Measurements from ENCODE around the gene FBXW7. TPM values are rescaled to one million over a fixed set of nuclear protein-coding genes. Genes with fewer than 3 reads are reported as not detected.

FBXW7 gene
- total RNA-seq, 1 donor from 2014 or later: 56.7 TPM

DNA sequence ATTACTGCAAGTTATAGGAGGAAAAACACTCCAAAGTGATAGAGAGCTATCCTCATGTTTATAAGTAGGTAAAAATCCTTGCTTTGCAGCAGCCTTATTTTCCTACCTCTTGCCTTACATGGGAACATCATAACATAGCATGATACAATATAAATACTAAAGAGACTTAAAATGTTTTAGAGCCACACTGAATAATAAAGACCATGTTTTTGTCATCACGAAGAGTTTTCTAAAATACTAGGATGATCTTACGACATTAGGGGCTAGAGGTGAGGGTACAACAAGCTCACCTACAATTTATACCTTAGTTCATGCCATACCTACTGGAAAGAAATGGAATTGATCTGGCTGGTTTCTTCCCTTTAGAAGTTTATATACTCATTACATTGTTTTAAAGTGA lies 184.8 kb downstream of the FBXW7 start:
- DNase-seq: no peak
- TF ChIP-seq, protein P1, sequence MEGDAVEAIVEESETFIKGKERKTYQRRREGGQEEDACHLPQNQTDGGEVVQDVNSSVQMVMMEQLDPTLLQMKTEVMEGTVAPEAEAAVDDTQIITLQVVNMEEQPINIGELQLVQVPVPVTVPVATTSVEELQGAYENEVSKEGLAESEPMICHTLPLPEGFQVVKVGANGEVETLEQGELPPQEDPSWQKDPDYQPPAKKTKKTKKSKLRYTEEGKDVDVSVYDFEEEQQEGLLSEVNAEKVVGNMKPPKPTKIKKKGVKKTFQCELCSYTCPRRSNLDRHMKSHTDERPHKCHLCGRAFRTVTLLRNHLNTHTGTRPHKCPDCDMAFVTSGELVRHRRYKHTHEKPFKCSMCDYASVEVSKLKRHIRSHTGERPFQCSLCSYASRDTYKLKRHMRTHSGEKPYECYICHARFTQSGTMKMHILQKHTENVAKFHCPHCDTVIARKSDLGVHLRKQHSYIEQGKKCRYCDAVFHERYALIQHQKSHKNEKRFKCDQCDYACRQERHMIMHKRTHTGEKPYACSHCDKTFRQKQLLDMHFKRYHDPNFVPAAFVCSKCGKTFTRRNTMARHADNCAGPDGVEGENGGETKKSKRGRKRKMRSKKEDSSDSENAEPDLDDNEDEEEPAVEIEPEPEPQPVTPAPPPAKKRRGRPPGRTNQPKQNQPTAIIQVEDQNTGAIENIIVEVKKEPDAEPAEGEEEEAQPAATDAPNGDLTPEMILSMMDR (IDR thresholded peaks at IDR 0.05; ENCODE audit: borderline replicate concordance): no peak
- H3K4me3 ChIP-seq: peak overlapping the region; percentile 68
- no peaks in the 10 kb centered on the region for H3K9me3 ChIP-seq (replicated peaks)
- peak overlapping the region; percentile 82 for H3K27ac ChIP-seq (replicated peaks)
- H3K27me3 ChIP-seq (ENCODE audit: low read depth): no peaks in the 10 kb centered on the region
- intact Hi-C loops (cut with micrococcal nuclease): no loop called here
- H3K36me3 ChIP-seq: peaks cover 10% of the 10 kb centered on the region
- H3K4me1 ChIP-seq: peaks cover 68% of the 10 kb centered on the region

DNA sequence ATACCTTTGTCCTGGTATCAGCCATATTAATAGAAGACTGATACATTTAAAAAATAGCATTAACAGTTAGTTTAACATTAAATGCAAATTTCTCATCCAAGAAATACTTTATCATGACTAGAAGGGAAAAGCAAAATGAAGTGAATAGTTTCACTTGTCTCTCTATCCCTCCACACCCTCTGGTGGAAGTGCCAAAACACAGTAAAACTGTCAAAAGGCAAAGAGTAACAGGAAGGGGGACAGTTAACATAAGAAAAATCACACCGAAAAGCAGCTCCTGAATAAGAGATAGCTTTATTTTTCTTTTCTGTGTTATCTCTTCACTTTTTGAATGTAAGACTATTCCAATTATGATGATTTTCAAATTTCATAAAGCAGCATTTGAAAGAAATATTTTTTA lies 187.2 kb downstream of the FBXW7 start:
- H3K4me3 ChIP-seq: no peak overlapping the region
- no peak overlapping the region for H3K27ac ChIP-seq (replicated peaks)
- TF ChIP-seq, protein P1 (IDR thresholded peaks at IDR 0.05; ENCODE audit: borderline replicate concordance): peak; percentile 44
- no peak for DNase-seq
- H3K4me1 ChIP-seq: peaks cover 59% of the 10 kb centered on the region
- intact Hi-C loops (cut with micrococcal nuclease): no loop called here
- no peaks in the 10 kb centered on the region for H3K9me3 ChIP-seq (replicated peaks)
- H3K36me3 ChIP-seq: peaks cover 29% of the 10 kb centered on the region
- H3K27me3 ChIP-seq (ENCODE audit: low read depth): no peaks in the 10 kb centered on the region

DNA sequence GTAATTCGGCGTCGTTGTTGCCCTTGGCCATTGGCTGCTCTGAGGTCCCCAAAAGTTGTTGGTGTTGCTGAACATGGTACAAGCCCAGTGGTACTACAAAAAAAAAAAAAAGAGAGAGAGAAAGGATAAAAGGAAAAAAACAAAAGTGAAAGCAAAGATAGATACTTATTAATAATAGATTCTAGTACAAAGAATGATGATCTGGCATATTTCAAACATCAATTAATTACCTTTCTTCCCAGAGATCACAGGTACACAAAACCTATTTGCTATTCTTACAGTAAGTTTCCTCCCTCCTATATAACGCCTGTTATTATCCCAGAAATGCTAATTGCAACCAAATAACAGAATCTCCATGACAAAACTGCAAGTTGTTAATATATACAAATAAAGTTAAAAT lies 188.9 kb downstream of the FBXW7 start:
- intact Hi-C loops (cut with micrococcal nuclease): no loop called here
- TF ChIP-seq, protein P1 (IDR thresholded peaks at IDR 0.05; ENCODE audit: borderline replicate concordance): no peak
- H3K4me1 ChIP-seq: peaks cover 45% of the 10 kb centered on the region

DNA sequence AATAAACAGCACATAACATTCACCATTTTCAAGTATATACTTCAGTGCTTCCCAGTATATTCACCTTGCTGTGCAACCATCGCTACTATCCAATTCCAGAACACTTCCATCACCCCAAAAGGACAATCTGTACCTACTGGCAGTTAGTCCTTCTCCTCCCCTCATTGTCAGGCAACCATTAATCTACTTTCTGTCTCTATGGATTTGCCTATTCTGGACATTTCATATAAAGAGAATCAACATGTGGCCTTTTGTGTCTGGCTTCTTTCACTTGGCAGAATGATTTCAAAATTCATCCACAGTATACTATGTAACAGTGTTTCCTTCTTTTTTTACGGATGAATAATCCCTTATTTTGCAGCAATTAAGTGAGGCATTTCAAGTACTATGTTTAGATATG lies 189.4 kb downstream of the FBXW7 start:
- DNase-seq: no peak
- intact Hi-C loops (cut with micrococcal nuclease): no loop called here
- Histone ChIP-seq H3K27me3 (ENCODE audit: low read depth) (no peaks in the 10 kb centered on the region), H3K9me3 (replicated peaks) (no peaks in the 10 kb centered on the region), H3K27ac (replicated peaks) (no peak overlapping the region), H3K36me3 (peaks cover 41% of the 10 kb centered on the region), H3K4me1 (peaks cover 42% of the 10 kb centered on the region), H3K4me3 (no peak overlapping the region)
- TF ChIP-seq, protein P1 (IDR thresholded peaks at IDR 0.05; ENCODE audit: borderline replicate concordance): no peak

More for the DNA sequence above, 188.9 kb downstream of the FBXW7 start:
- Histone ChIP-seq H3K27me3 (ENCODE audit: low read depth) (no peaks in the 10 kb centered on the region), H3K27ac (replicated peaks) (no peak overlapping the region), H3K4me3 (no peak overlapping the region), H3K9me3 (replicated peaks) (no peaks in the 10 kb centered on the region), H3K36me3 (peaks cover 40% of the 10 kb centered on the region)
- no peak for DNase-seq

DNA sequence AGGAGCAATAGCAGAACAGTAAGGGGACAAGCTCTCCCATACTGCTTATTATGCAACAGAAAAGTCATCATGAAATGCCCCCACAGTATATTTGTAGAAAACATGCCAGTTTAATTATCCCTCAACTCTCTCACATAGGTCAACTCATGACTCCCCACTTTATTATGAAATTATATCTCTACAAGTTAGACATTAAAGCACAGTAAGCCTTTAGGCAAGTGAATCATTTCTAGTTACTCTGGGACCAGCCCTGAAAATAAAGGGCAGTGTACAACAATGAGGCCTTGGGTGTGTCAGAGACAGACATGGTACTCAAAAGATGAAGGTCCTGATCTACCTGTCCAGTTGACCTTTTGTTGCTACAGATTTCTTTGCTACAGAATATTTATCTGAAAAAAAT lies 191.9 kb downstream of the FBXW7 start:
- Histone ChIP-seq H3K4me1 (peaks cover 26% of the 10 kb centered on the region), H3K9me3 (replicated peaks) (no peaks in the 10 kb centered on the region), H3K27me3 (ENCODE audit: low read depth) (no peaks in the 10 kb centered on the region), H3K4me3 (no peak overlapping the region), H3K36me3 (peaks cover 48% of the 10 kb centered on the region), H3K27ac (replicated peaks) (no peak overlapping the region)
- intact Hi-C loops (cut with micrococcal nuclease): no loop called here
- TF ChIP-seq, protein P1 (IDR thresholded peaks at IDR 0.05; ENCODE audit: borderline replicate concordance): no peak
- DNase-seq: no peak

DNA sequence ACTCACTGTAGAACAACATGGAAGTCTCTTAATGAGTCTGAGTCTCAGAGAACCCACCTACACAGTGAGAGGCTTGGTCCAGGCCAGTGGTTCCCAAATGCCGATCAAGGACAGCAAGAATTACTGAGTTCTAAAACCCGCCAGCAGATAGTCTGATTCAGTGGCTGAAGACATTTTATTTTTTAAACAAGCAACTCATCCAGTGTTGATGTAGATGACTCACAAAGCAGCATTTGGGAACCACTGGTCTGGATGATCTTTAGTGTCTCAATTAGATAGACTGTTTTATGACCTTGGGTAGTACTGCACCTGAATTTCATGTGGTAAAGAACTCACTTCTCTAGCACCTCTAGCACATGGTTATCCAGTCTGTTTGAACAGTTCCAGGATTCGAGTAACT lies 193.6 kb downstream of the FBXW7 start:
- no peaks in the 10 kb centered on the region for H3K27me3 ChIP-seq (ENCODE audit: low read depth)
- no peak overlapping the region for H3K4me3 ChIP-seq
- H3K27ac ChIP-seq (replicated peaks): no peak overlapping the region
- peaks cover 14% of the 10 kb centered on the region for H3K4me1 ChIP-seq
- TF ChIP-seq, protein P1 (IDR thresholded peaks at IDR 0.05; ENCODE audit: borderline replicate concordance): no peak
- H3K9me3 ChIP-seq (replicated peaks): no peaks in the 10 kb centered on the region
- H3K36me3 ChIP-seq: peaks cover 59% of the 10 kb centered on the region
- intact Hi-C loops (cut with micrococcal nuclease): no loop called here
- DNase-seq: no peak
